Suprapubic skin (tissue), 4 donors: ENCODE results near the gene STS. TPM values are rescaled to one million over a fixed set of nuclear protein-coding genes. Genes with fewer than 3 reads are reported as not detected.

Experiments used
- DNase-seq, 2 donors: peaks; one replicate each; pipeline ENCODE4 v3.0.0-alpha.2; 2019; ENCODE audit warnings: low spot score in 2 of 2
- H3K27ac ChIP-seq: fragments of 200-600 bp; sonication (generic); one replicate; pipeline ENCODE4 v1.5.1; 2019
- H3K27me3 ChIP-seq: fragments of 200-600 bp; sonication (generic); one replicate; pipeline ENCODE4 v1.5.1; 2019
- H3K36me3 ChIP-seq: fragments of 200-600 bp; sonication (generic); one replicate; pipeline ENCODE4 v1.5.1; 2019
- H3K4me1 ChIP-seq: fragments of 200-600 bp; sonication (generic); one replicate; pipeline ENCODE4 v1.5.1; 2019
- H3K4me3 ChIP-seq: fragments of 200-600 bp; sonication (generic); one replicate; pipeline ENCODE4 v1.5.1; 2019; ENCODE audit warnings: mild to moderate bottlenecking
- H3K9me3 ChIP-seq: fragments of 200-600 bp; sonication (generic); one replicate; pipeline ENCODE4 v1.5.1; 2019
- CTCF ChIP-seq, 2 donors: fragments of 200-600 bp in 1 of 2; fragments of 450-650 bp in 1 of 2; sonication (generic) in 1 of 2; IDR thresholded peaks; one replicate each; pipeline ENCODE4 v1.5.1; 2016 to 2019; ENCODE audit warnings: antibody characterized with exemption in 2 of 2, mild to moderate bottlenecking in 1 of 2, moderate library complexity in 1 of 2
- EP300 ChIP-seq: sonication (generic); formaldehyde crosslinking; IDR thresholded peaks from one replicate; pipeline ENCODE4 v1.6.1; 2017; ENCODE audit warnings: antibody characterized with exemption
- POLR2A ChIP-seq, 2 donors: fragments of 450-650 bp; IDR thresholded peaks; one replicate each; pipeline ENCODE4 v1.6.1; 2017; ENCODE audit warnings: antibody characterized with exemption in 2 of 2, mild to moderate bottlenecking in 2 of 2, moderate library complexity in 2 of 2
- POLR2AphosphoS5 ChIP-seq, 3 donors: sonication (generic); formaldehyde crosslinking; IDR thresholded peaks; one replicate each; pipeline ENCODE4 v1.6.1; 2017; ENCODE audit warnings: antibody characterized with exemption in 3 of 3
- WGBS: methylation state at CpG from one replicate; pipeline ENCODE4 v1.1.5; 2018; 5-methylcytosine and 5-hydroxymethylcytosine counted together
- total RNA-seq, 4 donors: library from RNA; depleted of rRNA; stranded (reverse); fragments of >200 nt; gene quantifications; one replicate each; pipeline ENCODE4 v1.1.0, GENCODE V29; 2016

The STS gene
- total RNA-seq, 4 donors from 2014 or later, result 5.0 to 7.9 (median 5.6) TPM

GRCh38 chrX:7188672-7189071 is 41.2 kb downstream of the STS start:
- Histone ChIP-seq H3K36me3 (no peaks in the 10 kb centered on the region), H3K9me3 (no peaks in the 10 kb centered on the region), H3K27me3 (no peaks in the 10 kb centered on the region), H3K27ac (no peak overlapping the region), H3K4me1 (no peaks in the 10 kb centered on the region), H3K4me3 (no peak overlapping the region)
- WGBS, result 100% methylated on average over 2 of the region's 2 CpGs
- no peak for TF ChIP-seq POLR2A (IDR thresholded peaks at IDR 0.05)
- no peak for TF ChIP-seq EP300
- TF ChIP-seq CTCF (IDR thresholded peaks at IDR 0.05), result no peak
- no peak for TF ChIP-seq POLR2AphosphoS5 (IDR thresholded peaks at IDR 0.05)
- no peak for DNase-seq

GRCh38 chrX:7190157-7190556 is 42.6 kb downstream of the STS start:
- H3K4me3 ChIP-seq, result no peak overlapping the region
- WGBS, result 91% methylated on average over 2 of the region's 2 CpGs
- no peak overlapping the region for H3K27ac ChIP-seq
- H3K27me3 ChIP-seq, result no peaks in the 10 kb centered on the region
- H3K4me1 ChIP-seq, result no peaks in the 10 kb centered on the region
- no peaks in the 10 kb centered on the region for H3K9me3 ChIP-seq
- no peak for DNase-seq
- no peaks in the 10 kb centered on the region for H3K36me3 ChIP-seq
- TF ChIP-seq EP300, result no peak

- Histone ChIP-seq H3K4me1 (no peaks in the 10 kb centered on the region), H3K27ac (no peak overlapping the region), H3K4me3 (no peak overlapping the region), H3K27me3 (no peaks in the 10 kb centered on the region), H3K9me3 (no peaks in the 10 kb centered on the region), H3K36me3 (no peaks in the 10 kb centered on the region)
- no peak for TF ChIP-seq POLR2AphosphoS5 (IDR thresholded peaks at IDR 0.05)
- TF ChIP-seq EP300, result no peak
- TF ChIP-seq POLR2A (IDR thresholded peaks at IDR 0.05), result no peak
- 93% methylated on average over 2 of the region's 2 CpGs for WGBS
- no peak for DNase-seq
Observed at GRCh38 chrX:7191681-7192110, 44.2 kb downstream of the STS start.

- Histone ChIP-seq H3K36me3 (no peaks in the 10 kb centered on the region), H3K27ac (no peak overlapping the region), H3K9me3 (no peaks in the 10 kb centered on the region), H3K4me1 (no peaks in the 10 kb centered on the region), H3K4me3 (no peak overlapping the region), H3K27me3 (no peaks in the 10 kb centered on the region)
- 90% methylated on average over 7 of the region's 7 CpGs for WGBS
- no peak for TF ChIP-seq POLR2A (IDR thresholded peaks at IDR 0.05)
- no peak for TF ChIP-seq POLR2AphosphoS5 (IDR thresholded peaks at IDR 0.05)
- TF ChIP-seq CTCF (IDR thresholded peaks at IDR 0.05), result no peak
- TF ChIP-seq EP300, result no peak
- DNase-seq, result no peak
Observed at GRCh38 chrX:7192871-7193270, 45.4 kb downstream of the STS start.

GRCh38 chrX:7194606-7195005 is 47.1 kb downstream of the STS start:
- DNase-seq, result no peak
- no peaks in the 10 kb centered on the region for H3K36me3 ChIP-seq
- H3K4me3 ChIP-seq, result no peak overlapping the region
- WGBS, result 94% methylated on average over 11 of the region's 11 CpGs
- H3K27ac ChIP-seq, result no peak overlapping the region
- no peaks in the 10 kb centered on the region for H3K9me3 ChIP-seq
- TF ChIP-seq POLR2A (IDR thresholded peaks at IDR 0.05), result no peak
- no peak for TF ChIP-seq CTCF (IDR thresholded peaks at IDR 0.05)
- TF ChIP-seq EP300, result no peak
- no peak for TF ChIP-seq POLR2AphosphoS5 (IDR thresholded peaks at IDR 0.05)
- no peaks in the 10 kb centered on the region for H3K4me1 ChIP-seq
- H3K27me3 ChIP-seq, result no peaks in the 10 kb centered on the region

Other genes starting within 250 kb of the STS start
- gene PUDP, start 441 bp downstream of the STS start, total RNA-seq, result 10 to 100 TPM in 1 of 4 donors, 1 to 10 TPM in 3; 5.3 to 16.1 (median 5.6) TPM